ENCODE results near the gene ARSB. TPM values are rescaled to one million over a fixed set of nuclear protein-coding genes. Genes with fewer than 3 reads are reported as not detected.
"Not testable (repeated sequence)": the region's sequence is repeated elsewhere in the genome, so short reads cannot be mapped to it uniquely, and the experiment has no call there.

The ARSB gene
- total RNA-seq, 4 donors from 2014 or later = 9.1 to 12.7 (median 10.7) TPM

GRCh38 chr5:78912085-78912771 lies 72.9 kb downstream of the ARSB start:
- no peaks in the 10 kb centered on the region for H3K36me3 ChIP-seq
- peaks cover 10 to 24% (median 19%) of the 10 kb centered on the region in 4 donors for H3K4me1 ChIP-seq
- no peaks in the 10 kb centered on the region for H3K9me3 ChIP-seq
- DNase-seq = no peak
- H3K27ac ChIP-seq = peak overlapping the region in 2 of 4 donors; percentile 13 to 24
- H3K4me3 ChIP-seq = no peak overlapping the region
- in situ Hi-C loops (cut with MboI; ENCODE audit: low pct_ligation_motif_present in 1 of 4, low pct_unique_long_range_greater_than_20kb in 1 of 4, low sequenced_read_pairs in 3 of 4) = no loop called here
- 61 to 66% methylated on average over 4 to 5 of the region's 5 CpGs for WGBS, 2 donors (ENCODE audit: low coverage in 1 of 2)
- TF ChIP-seq EP300 (IDR thresholded peaks at IDR 0.05; ENCODE audit: low read depth) (no peak), POLR2AphosphoS5 (IDR thresholded peaks at IDR 0.05) (peak in 1 of 3 donors; percentile 18), CTCF (IDR thresholded peaks at IDR 0.05) (no peak), POLR2A (IDR thresholded peaks at IDR 0.05) (no peak)
- intact Hi-C loops (cut with DNase I; ENCODE audit: low total_unique reads) = no loop called here
- no peaks in the 10 kb centered on the region for H3K27me3 ChIP-seq

- intact Hi-C loops (cut with DNase I; ENCODE audit: low total_unique reads); DNase-seq; in situ Hi-C loops (cut with MboI; ENCODE audit: low pct_ligation_motif_present in 1 of 4, low pct_unique_long_range_greater_than_20kb in 1 of 4, low sequenced_read_pairs in 3 of 4); H3K9me3 ChIP-seq; H3K27me3 ChIP-seq; H3K36me3 ChIP-seq; H3K4me3 ChIP-seq: not testable (repeated sequence)
- WGBS, 2 donors (ENCODE audit: low coverage in 1 of 2) = 80% methylated on average over 1 to 9 of the region's 9 CpGs
- H3K4me1 ChIP-seq = peaks cover 10 to 33% (median 19%) of the 10 kb centered on the region in 4 donors
- peak overlapping the region in 2 of 4 donors; percentile 57 to 79 for H3K27ac ChIP-seq
Measured at GRCh38 chr5:78909224-78909983, 75.7 kb downstream of the ARSB start.

- H3K36me3 ChIP-seq = no peaks in the 10 kb centered on the region
- in situ Hi-C loops (cut with MboI; ENCODE audit: low pct_ligation_motif_present in 1 of 4, low pct_unique_long_range_greater_than_20kb in 1 of 4, low sequenced_read_pairs in 3 of 4) = no loop called here
- intact Hi-C loops (cut with DNase I; ENCODE audit: low total_unique reads) = no loop called here
- H3K9me3 ChIP-seq = no peaks in the 10 kb centered on the region
- H3K27ac ChIP-seq = peak overlapping the region; percentile 52 to 79 (median 62)
- peak; percentile 42 for DNase-seq
- no peaks in the 10 kb centered on the region for H3K27me3 ChIP-seq
- TF ChIP-seq CTCF (IDR thresholded peaks at IDR 0.05) = no peak
- TF ChIP-seq POLR2A (IDR thresholded peaks at IDR 0.05) = no peak
- TF ChIP-seq POLR2AphosphoS5 (IDR thresholded peaks at IDR 0.05) = no peak
- TF ChIP-seq EP300 (IDR thresholded peaks at IDR 0.05; ENCODE audit: low read depth) = no peak
- H3K4me3 ChIP-seq = peak overlapping the region in 1 of 4 donors; percentile 14
- peaks cover 10 to 33% (median 19%) of the 10 kb centered on the region in 4 donors for H3K4me1 ChIP-seq
- 27 to 39% methylated on average over 4 to 12 of the region's 12 CpGs for WGBS, 2 donors (ENCODE audit: low coverage in 1 of 2)
Measured at GRCh38 chr5:78908173-78909061, 76.7 kb downstream of the ARSB start.

- no peak for DNase-seq
- Histone ChIP-seq H3K4me1 (peaks cover 10 to 33% (median 19%) of the 10 kb centered on the region in 4 donors), H3K4me3 (no peak overlapping the region), H3K36me3 (no peaks in the 10 kb centered on the region), H3K27me3 (no peaks in the 10 kb centered on the region), H3K9me3 (no peaks in the 10 kb centered on the region), H3K27ac (peak overlapping the region; percentile 52 to 79 (median 62))
- TF ChIP-seq EP300 (IDR thresholded peaks at IDR 0.05; ENCODE audit: low read depth) (no peak), CTCF (IDR thresholded peaks at IDR 0.05) (no peak), POLR2AphosphoS5 (IDR thresholded peaks at IDR 0.05) (no peak), POLR2A (IDR thresholded peaks at IDR 0.05) (no peak)
- in situ Hi-C loops (cut with MboI; ENCODE audit: low pct_ligation_motif_present in 1 of 4, low pct_unique_long_range_greater_than_20kb in 1 of 4, low sequenced_read_pairs in 3 of 4) = no loop called here
- intact Hi-C loops (cut with DNase I; ENCODE audit: low total_unique reads) = no loop called here
- WGBS, 2 donors (ENCODE audit: low coverage in 1 of 2) = 69 to 74% methylated on average over 9 to 11 of the region's 11 CpGs
Measured at GRCh38 chr5:78907255-78907891, 77.7 kb downstream of the ARSB start.

All from transverse colon (tissue), 4 donors.